Stimulated activated CD8-positive, alpha-beta memory T cell treated with anti-CD3 and anti-CD28 coated beads, Interleukin-7, amount 100 ng/mL, for 48 hours (primary cell): ENCODE measurements around the gene C17orf50.

Experiments used
- DNase-seq, 2 donors: peaks; one replicate each; pipeline ENCODE4 v3.0.0-alpha.2; 2020; ENCODE audit warnings: low read depth in 1 of 2; ENCODE audit errors: extremely low read depth in 1 of 2

C17orf50 gene

GRCh38 chr17:35780950-35781349 lies 20.3 kb downstream of the C17orf50 start:
- no peak for DNase-seq

GRCh38 chr17:35784895-35785294 lies 24.2 kb downstream of the C17orf50 start:
- no peak for DNase-seq

GRCh38 chr17:35786941-35787432 lies 26.3 kb downstream of the C17orf50 start:
- DNase-seq, result no peak

- no peak for DNase-seq
Measured at GRCh38 chr17:35788477-35789368, 28.0 kb downstream of the C17orf50 start.

- DNase-seq, result no peak
Measured at GRCh38 chr17:35790841-35791240, 30.2 kb downstream of the C17orf50 start.

GRCh38 chr17:35791681-35792350 lies 31.1 kb downstream of the C17orf50 start:
- DNase-seq, result no peak

- no peak for DNase-seq
Measured at GRCh38 chr17:35793257-35793656, 32.6 kb downstream of the C17orf50 start.

- DNase-seq, result peak in 1 of 2 donors; percentile 20
Measured at GRCh38 chr17:35795007-35795870, 34.6 kb downstream of the C17orf50 start, which contains the start of gene MMP28. Gene MMP28, minus strand, starts transcription at chr17:35795641. Its CDS starts 264 bp downstream, at chr17:35795377.

- DNase-seq, result no peak
Measured at GRCh38 chr17:35795871-35796265, 35.2 kb downstream of the C17orf50 start.

- no peak for DNase-seq
Measured at GRCh38 chr17:35796942-35797341, 36.3 kb downstream of the C17orf50 start.

GRCh38 chr17:35797370-35797769 lies 36.7 kb downstream of the C17orf50 start:
- DNase-seq, result no peak

GRCh38 chr17:35797918-35798317 lies 37.2 kb downstream of the C17orf50 start:
- DNase-seq, result no peak

GRCh38 chr17:35799942-35800341 lies 39.3 kb downstream of the C17orf50 start:
- no peak for DNase-seq

- DNase-seq, result no peak
Measured at GRCh38 chr17:35801583-35802224, 41.0 kb downstream of the C17orf50 start.

GRCh38 chr17:35804658-35805192 lies 44.0 kb downstream of the C17orf50 start:
- DNase-seq, result peak in 1 of 2 donors; percentile 20

GRCh38 chr17:35807371-35808144 lies 46.9 kb downstream of the C17orf50 start:
- no peak for DNase-seq

- DNase-seq, result no peak
Measured at GRCh38 chr17:35808240-35808961, 47.7 kb downstream of the C17orf50 start.

- DNase-seq, result peak; percentile 90 to 96
Measured at GRCh38 chr17:35808962-35809854, 48.5 kb downstream of the C17orf50 start, which contains the start of gene TAF15. Gene TAF15, plus strand, starts transcription at chr17:35809484. Its CDS starts 86 bp downstream, at chr17:35809570.
